Measurements from ENCODE around the gene AACS. TPM values are rescaled to one million over a fixed set of nuclear protein-coding genes. Genes with fewer than 3 reads are reported as not detected.

AACS gene
- total RNA-seq, 4 donors from 2014 or later: 29.4 to 46.6 (median 37.1) TPM

GRCh38 chr12:125021771-125022170, 43.5 kb upstream of the AACS start:
- Histone ChIP-seq H3K9me3 (no peaks in the 10 kb centered on the region), H3K4me3 (no peak overlapping the region), H3K4me1 (no peaks in the 10 kb centered on the region), H3K36me3 (peaks cover 0 to 15% (median 0%) of the 10 kb centered on the region in 3 donors), H3K27ac (no peak overlapping the region), H3K27me3 (no peaks in the 10 kb centered on the region)
- no peak for TF ChIP-seq CTCF (IDR thresholded peaks at IDR 0.05)
- TF ChIP-seq POLR2A (IDR thresholded peaks at IDR 0.05): no peak
- DNase-seq: no peak

- TF ChIP-seq POLR2A (IDR thresholded peaks at IDR 0.05) (no peak), CTCF (IDR thresholded peaks at IDR 0.05) (no peak)
Observed at GRCh38 chr12:125023065-125023464, 42.2 kb upstream of the AACS start.

GRCh38 chr12:125024949-125025563, 40.2 kb upstream of the AACS start:
- no peak overlapping the region for H3K4me3 ChIP-seq
- peaks cover 0 to 15% (median 0%) of the 10 kb centered on the region in 3 donors for H3K36me3 ChIP-seq
- DNase-seq: no peak
- H3K27ac ChIP-seq: no peak overlapping the region
- TF ChIP-seq POLR2A (IDR thresholded peaks at IDR 0.05): no peak
- no peak for TF ChIP-seq CTCF (IDR thresholded peaks at IDR 0.05)
- no peaks in the 10 kb centered on the region for H3K27me3 ChIP-seq
- no peaks in the 10 kb centered on the region for H3K4me1 ChIP-seq
- no peaks in the 10 kb centered on the region for H3K9me3 ChIP-seq

More at GRCh38 chr12:125023065-125023464, 42.2 kb upstream of the AACS start:
- no peaks in the 10 kb centered on the region for H3K4me1 ChIP-seq
- H3K27ac ChIP-seq: no peak overlapping the region
- DNase-seq: no peak
- H3K27me3 ChIP-seq: no peaks in the 10 kb centered on the region
- H3K36me3 ChIP-seq: peaks cover 0 to 15% (median 0%) of the 10 kb centered on the region in 3 donors
- no peak overlapping the region for H3K4me3 ChIP-seq
- no peaks in the 10 kb centered on the region for H3K9me3 ChIP-seq

- TF ChIP-seq POLR2A (IDR thresholded peaks at IDR 0.05) (no peak), CTCF (IDR thresholded peaks at IDR 0.05) (no peak)
- H3K27ac ChIP-seq: no peak overlapping the region
- no peak for DNase-seq
- H3K27me3 ChIP-seq: no peaks in the 10 kb centered on the region
- H3K4me1 ChIP-seq: no peaks in the 10 kb centered on the region
- H3K9me3 ChIP-seq: no peaks in the 10 kb centered on the region
- peaks cover 0 to 15% (median 0%) of the 10 kb centered on the region in 3 donors for H3K36me3 ChIP-seq
- H3K4me3 ChIP-seq: no peak overlapping the region
Observed at GRCh38 chr12:125025606-125026235, 39.5 kb upstream of the AACS start.

GRCh38 chr12:125028106-125028505, 37.1 kb upstream of the AACS start:
- H3K36me3 ChIP-seq: peaks cover 0 to 15% (median 0%) of the 10 kb centered on the region in 3 donors
- DNase-seq: no peak

More at GRCh38 chr12:125028106-125028505, 37.1 kb upstream of the AACS start:
- H3K27me3 ChIP-seq: no peaks in the 10 kb centered on the region
- H3K27ac ChIP-seq: no peak overlapping the region
- no peaks in the 10 kb centered on the region for H3K9me3 ChIP-seq
- no peaks in the 10 kb centered on the region for H3K4me1 ChIP-seq
- TF ChIP-seq CTCF (IDR thresholded peaks at IDR 0.05) (no peak), POLR2A (IDR thresholded peaks at IDR 0.05) (no peak)
- no peak overlapping the region for H3K4me3 ChIP-seq
